HG02870 (cell line): ENCODE data around the gene CDC123.
"Not testable (repeated sequence)": the region's sequence is repeated elsewhere in the genome, so short reads cannot be mapped to it uniquely, and the experiment has no call there.

Experiments used
- ATAC-seq: cut with Tn5 transposase; IDR thresholded peaks from one replicate; pipeline ENCODE4 v1.9.1; 2021; ENCODE audit warnings: mild to moderate bottlenecking, moderate library complexity; ENCODE audit not compliant: unreplicated experiment

The CDC123 gene

GRCh38 chr10:12189426-12189825 is 6.6 kb upstream of the CDC123 start:
- no peak for ATAC-seq

- ATAC-seq = no peak
Measured at GRCh38 chr10:12191715-12192114, 4.3 kb upstream of the CDC123 start.

DNA sequence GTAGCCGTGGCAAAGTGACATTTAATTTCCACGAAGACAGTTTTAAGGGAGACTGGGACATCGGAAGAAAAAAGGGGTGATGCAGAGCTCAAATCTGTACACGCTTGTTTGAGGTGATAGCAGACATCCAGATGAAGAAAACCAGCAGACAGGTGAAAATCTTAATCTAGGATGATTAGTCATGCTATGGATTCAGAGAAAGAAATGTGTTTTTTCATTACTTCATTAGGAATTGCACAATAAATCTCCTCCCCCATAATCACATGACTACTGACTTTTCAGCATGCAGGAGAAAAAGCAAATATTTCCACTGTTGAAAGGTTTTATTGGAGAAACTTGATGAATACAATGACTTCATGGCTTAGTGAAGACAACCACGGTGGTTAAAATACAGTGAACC is 2.8 kb upstream of the CDC123 start:
- no peak for ATAC-seq

DNA sequence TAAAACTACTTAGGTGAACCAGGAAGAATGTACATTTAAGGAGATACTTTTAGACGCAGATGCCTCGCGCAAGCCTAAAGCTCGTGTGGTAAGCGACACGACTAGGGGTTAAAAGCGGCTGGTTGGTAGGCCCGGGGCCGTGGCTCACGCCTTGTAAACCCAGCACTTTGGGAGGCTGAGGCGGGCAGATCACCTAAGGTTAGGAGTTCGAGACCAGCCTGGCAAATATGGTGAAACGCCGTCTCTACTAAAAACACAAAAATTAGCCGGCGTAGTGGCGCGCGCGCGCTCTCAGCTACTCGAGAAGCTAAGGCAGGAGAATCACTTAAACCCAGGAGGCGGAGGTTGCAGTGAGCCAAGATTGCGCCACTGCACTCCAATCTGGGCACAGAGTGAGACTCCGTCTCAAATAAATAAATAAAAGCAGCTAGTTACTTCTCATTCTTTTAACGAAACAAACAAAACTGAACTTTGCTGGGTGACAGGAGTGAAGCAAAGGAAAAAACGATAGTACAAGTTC is 1.2 kb upstream of the CDC123 start:
- no peak for ATAC-seq

- peak; percentile 8 for ATAC-seq
Measured at GRCh38 chr10:12195281-12195602, 746 bp upstream of the CDC123 start.

DNA sequence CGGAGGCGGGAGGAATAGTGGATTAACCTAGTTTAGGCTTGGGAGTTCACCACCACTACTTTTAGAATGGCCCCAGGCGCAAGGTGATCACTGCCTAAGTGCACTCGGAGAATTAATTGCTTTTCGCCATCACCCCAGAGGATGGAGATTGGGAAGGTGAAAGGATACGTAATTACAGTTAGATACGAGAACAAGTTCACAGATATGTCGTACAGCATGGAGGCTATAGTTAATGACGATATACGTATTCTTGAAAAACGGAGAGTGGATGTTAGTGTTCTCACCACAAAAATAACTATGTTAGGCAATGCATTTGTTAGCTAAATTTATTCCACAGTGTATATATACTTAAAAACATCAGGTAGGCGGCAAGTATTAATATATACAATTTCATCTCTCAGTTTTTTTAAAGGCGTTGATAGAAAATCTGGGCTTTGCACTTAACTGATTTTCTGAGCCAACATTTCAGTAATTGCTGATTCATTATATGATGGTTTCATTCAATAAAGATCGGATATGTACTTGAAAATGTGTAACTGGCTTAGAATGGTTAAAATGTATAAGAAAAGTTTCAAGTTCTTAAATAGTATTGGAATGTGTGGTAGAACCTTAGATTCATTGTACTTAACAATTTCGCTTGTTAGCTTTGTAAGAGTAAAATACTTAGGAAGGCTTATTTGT is 683 bp downstream of the CDC123 start:
- ATAC-seq = no peak

DNA sequence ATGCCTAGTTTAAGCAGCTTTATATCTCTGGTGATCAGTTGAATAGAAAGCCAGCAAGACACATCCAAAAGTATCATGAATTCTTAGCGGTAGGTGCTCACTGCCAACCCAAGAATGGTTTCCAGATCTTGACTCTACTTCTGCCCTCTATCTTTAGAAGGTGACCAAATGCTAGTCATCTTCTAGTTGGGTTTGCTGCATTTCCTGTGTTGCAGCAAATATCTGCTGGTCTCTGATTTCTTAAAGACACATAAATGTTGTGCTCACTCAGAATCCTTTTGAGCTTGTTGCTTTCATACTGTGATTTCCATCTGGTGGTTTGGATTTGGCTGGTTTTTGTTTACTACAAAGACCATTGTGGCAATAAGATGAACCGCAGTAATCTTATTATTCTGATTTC is 2.2 kb downstream of the CDC123 start:
- ATAC-seq = no peak

GRCh38 chr10:12200850-12201249 is 4.9 kb downstream of the CDC123 start:
- no peak for ATAC-seq

DNA sequence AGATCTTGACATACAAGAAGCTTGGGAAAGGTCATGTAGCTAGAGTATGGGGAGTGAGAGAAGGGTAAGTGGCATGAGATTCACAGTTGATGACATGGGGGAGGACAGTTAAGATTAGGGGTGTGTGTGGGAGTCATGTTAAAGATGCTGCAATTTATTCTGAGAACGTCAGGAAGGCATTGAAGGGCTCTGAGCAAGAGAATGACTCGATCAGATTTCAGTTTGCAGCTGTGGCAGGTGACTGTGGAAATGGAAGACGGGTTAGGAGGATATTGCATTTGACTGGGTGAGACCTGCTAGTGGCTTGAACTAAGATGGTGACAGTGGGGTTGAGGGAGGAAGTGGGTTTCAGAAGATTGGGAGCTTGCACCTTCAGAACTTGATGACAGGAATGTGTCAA is 5.6 kb downstream of the CDC123 start:
- no peak for ATAC-seq

- no peak for ATAC-seq
Measured at GRCh38 chr10:12202226-12202625, 6.2 kb downstream of the CDC123 start.

DNA sequence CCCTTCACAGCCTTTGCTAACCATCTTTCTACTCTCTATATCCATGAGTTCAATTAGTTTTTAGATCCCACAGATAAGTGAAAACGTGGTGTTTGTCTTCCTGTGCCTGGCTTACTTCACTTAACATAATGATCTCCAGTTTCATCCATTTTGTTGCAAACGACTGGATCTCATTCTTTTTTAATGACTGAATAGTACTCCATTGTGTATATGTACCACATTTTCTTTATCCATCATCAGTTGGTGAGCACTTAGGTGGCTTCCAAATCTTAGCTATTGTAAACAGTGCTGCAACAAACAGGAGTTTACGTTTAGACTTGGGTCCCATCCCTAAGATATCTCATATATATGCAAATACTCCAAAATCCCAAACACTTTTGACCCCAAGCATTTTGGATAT is 9.1 kb downstream of the CDC123 start:
- no peak for ATAC-seq

- no peak for ATAC-seq
Measured at GRCh38 chr10:12207114-12207513, 11.1 kb downstream of the CDC123 start.

DNA sequence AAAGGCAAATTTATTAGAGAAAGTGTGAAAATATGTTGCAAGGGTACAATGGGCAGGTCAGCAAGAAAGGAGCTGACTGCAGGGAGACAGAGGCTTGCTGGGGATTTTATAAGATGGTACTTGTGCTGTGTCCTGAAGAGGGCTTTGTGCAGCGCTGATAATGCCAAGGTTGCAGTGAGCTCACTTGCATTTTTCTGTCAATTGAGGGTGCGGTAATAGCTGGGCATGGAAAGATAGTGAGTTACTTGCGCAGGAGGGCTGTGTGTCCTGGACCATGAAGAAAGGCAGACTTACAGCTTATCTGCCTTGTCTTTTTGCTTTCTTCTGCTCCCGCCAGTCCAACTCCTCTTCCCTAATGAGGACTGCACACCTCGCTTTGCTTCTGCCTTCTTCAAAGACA is 12.5 kb downstream of the CDC123 start:
- ATAC-seq = no peak

- no peak for ATAC-seq
Measured at GRCh38 chr10:12212454-12212853, 16.5 kb downstream of the CDC123 start.

GRCh38 chr10:12213621-12214020 is 17.6 kb downstream of the CDC123 start:
- no peak for ATAC-seq

GRCh38 chr10:12214093-12214492 is 18.1 kb downstream of the CDC123 start:
- no peak for ATAC-seq

DNA sequence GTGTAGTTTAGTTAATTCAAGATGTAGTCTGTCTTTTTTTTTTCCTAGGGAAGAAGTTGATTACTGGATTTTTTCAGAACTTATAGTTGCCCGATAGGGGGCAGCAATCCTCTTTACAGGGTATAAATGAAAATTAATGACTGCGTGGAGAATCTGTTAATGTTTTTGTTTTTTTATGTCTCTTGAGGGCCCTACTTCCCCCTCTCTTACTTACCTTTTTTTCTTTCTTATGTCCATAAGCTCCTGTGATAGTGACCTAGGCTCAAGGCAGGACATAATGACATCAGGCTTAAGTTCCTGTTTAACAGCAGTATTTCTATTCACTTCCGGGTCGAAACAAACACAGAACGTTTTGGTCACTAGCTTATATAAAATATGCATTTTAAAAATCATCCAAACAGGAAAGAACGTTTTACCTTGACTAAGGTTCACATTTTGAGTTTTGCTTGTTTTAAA is 18.8 kb downstream of the CDC123 start:
- no peak for ATAC-seq

GRCh38 chr10:12218991-12219390 is 23.0 kb downstream of the CDC123 start:
- no peak for ATAC-seq

DNA sequence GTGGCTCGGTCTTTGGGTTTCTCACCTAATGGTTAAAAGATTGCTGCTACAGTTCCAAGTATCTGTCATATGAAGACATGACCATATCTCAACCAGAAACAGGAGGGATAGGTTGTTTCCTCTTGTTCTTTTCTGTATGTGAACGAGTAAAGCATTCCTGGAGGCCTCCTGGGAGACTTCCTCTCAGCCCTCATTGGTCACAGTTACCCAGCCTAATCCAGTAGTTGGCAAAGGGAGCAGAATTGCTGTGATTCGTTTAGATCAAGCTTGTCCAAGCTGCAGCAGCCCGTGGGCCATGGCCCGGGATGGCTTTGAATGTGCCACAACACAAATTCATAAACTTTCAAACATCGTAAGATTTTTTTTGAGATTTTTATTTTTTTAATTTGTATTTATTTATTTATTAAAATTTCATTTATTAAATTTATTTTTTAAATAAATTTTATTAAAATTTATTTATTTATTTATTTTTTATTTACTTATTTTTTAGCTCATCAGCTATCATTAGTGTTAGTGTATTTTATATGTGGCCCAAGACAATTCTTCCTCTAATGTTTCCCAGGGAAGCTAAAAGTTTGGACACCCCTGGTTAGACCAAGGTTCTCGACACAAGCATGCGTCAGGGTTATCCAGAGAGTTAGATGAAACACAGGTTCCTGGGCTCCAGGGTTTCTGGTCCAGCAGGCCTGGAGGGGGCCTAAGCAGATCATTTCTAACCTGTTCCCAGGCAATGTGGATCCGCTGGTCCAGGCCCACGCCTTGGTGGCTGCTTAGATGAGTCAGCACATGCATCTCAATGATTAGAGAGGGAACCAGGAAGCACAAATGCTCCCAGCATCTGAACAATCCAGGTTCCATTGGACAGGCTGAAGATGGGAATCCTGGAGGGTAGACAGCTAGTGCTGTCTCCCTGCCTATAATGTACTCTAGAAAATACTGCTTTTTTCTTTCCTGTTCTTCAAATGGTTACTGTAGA is 25.6 kb downstream of the CDC123 start:
- ATAC-seq = no peak

GRCh38 chr10:12225444-12225843 is 29.5 kb downstream of the CDC123 start:
- no peak for ATAC-seq

- ATAC-seq = not testable (repeated sequence)
Measured at GRCh38 chr10:12226438-12226837, 30.4 kb downstream of the CDC123 start.

- no peak for ATAC-seq
Measured at GRCh38 chr10:12228851-12229250, 32.9 kb downstream of the CDC123 start.
